ENCODE results near the gene VEZT.

Gene VEZT

DNA sequence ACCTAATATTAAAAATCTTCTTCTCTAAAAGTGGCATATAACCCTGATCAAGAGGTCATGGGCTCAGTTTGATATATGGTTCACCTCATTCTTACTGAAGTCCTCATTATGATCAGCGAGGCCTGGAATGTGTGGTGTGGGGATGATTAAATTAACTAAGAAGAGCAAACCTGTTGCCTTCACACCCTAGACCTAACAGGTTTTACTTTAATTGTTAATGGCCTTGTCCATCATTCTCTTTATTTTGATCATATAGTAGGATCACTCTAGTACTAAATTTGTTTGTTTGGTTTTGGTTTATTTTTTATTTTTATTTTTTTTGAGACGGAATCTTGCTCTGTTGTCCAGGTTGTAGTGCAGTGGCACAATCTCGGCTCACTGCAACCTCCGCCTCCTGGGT is 43.5 kb downstream of the VEZT start:
- no peak overlapping the region for H3K4me3 ChIP-seq (replicated peaks; ENCODE audit: low read depth, low read length)
- H3K27me3 ChIP-seq (replicated peaks; ENCODE audit: control insufficient read depth, insufficient read depth, low read length), result no peaks in the 10 kb centered on the region
- H3K36me3 ChIP-seq (ENCODE audit: control insufficient read depth, insufficient read depth, low read length), result peaks cover 10% of the 10 kb centered on the region
- no peak for DNase-seq (ENCODE audit: extremely low read depth, insufficient read length)
- TF ChIP-seq CTCF (IDR thresholded peaks at IDR 0.05; ENCODE audit: insufficient read depth, low read length, poor library complexity, severe bottlenecking), result no peak

DNA sequence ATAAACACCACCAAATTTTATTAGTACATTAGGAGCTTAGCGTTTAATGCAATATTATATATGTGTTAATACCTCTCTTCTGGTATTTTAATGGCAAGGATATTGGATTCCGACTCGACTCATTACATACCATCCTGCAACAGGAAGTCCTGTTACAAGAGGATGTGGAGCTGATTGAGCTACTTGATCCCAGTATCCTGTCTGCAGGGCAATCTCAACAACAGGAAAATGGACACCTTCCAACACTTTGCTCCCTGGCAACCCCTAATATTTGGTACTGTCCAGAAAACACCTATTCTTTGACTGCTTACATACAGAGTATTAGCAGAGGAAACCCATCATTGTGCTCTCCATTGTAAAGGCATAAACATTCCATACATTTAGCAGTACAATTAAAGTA is 45.2 kb downstream of the VEZT start:
- no peak for TF ChIP-seq CTCF (IDR thresholded peaks at IDR 0.05; ENCODE audit: insufficient read depth, low read length, poor library complexity, severe bottlenecking)
- H3K36me3 ChIP-seq (ENCODE audit: control insufficient read depth, insufficient read depth, low read length), result peaks cover 10% of the 10 kb centered on the region
- no peak for DNase-seq (ENCODE audit: extremely low read depth, insufficient read length)
- H3K4me3 ChIP-seq (replicated peaks; ENCODE audit: low read depth, low read length), result no peak overlapping the region
- H3K27me3 ChIP-seq (replicated peaks; ENCODE audit: control insufficient read depth, insufficient read depth, low read length), result no peaks in the 10 kb centered on the region

- TF ChIP-seq CTCF (IDR thresholded peaks at IDR 0.05; ENCODE audit: insufficient read depth, low read length, poor library complexity, severe bottlenecking), result no peak
- H3K4me3 ChIP-seq (replicated peaks; ENCODE audit: low read depth, low read length), result no peak overlapping the region
- H3K27me3 ChIP-seq (replicated peaks; ENCODE audit: control insufficient read depth, insufficient read depth, low read length), result no peaks in the 10 kb centered on the region
- peaks cover 8% of the 10 kb centered on the region for H3K36me3 ChIP-seq (ENCODE audit: control insufficient read depth, insufficient read depth, low read length)
- no peak for DNase-seq (ENCODE audit: extremely low read depth, insufficient read length)
These were observed 48.2 kb downstream of the VEZT start for GRCh38 chr12:95265765-95266164.

- Histone ChIP-seq H3K27me3 (replicated peaks; ENCODE audit: control insufficient read depth, insufficient read depth, low read length) (no peaks in the 10 kb centered on the region), H3K4me3 (replicated peaks; ENCODE audit: low read depth, low read length) (no peak overlapping the region), H3K36me3 (ENCODE audit: control insufficient read depth, insufficient read depth, low read length) (peaks cover 8% of the 10 kb centered on the region)
- no peak for TF ChIP-seq CTCF (IDR thresholded peaks at IDR 0.05; ENCODE audit: insufficient read depth, low read length, poor library complexity, severe bottlenecking)
- no peak for DNase-seq (ENCODE audit: extremely low read depth, insufficient read length)
These were observed 48.6 kb downstream of the VEZT start for GRCh38 chr12:95266254-95266653.

DNA sequence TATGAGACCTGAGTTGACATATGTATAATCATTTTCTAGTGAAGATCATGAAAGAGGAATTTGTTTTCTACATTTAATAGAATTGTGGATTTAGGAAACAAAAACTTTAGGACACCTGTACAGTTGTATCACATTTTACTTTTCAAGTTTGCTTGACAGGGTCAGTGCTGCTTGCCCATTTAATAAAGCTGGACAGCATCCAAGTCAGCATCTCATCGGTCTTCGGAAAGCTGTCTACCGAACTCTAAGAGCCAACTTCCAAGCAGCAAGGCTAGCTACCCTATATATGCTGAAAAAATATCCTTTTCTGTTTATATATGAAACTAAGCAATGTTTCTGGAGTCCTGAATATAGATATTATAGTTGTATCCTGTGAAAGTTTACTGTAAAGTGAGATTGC is 52.3 kb downstream of the VEZT start:
- no peak for TF ChIP-seq CTCF (IDR thresholded peaks at IDR 0.05; ENCODE audit: insufficient read depth, low read length, poor library complexity, severe bottlenecking)
- DNase-seq (ENCODE audit: extremely low read depth, insufficient read length), result no peak
- no peaks in the 10 kb centered on the region for H3K27me3 ChIP-seq (replicated peaks; ENCODE audit: control insufficient read depth, insufficient read depth, low read length)
- no peak overlapping the region for H3K4me3 ChIP-seq (replicated peaks; ENCODE audit: low read depth, low read length)
- peaks cover 14% of the 10 kb centered on the region for H3K36me3 ChIP-seq (ENCODE audit: control insufficient read depth, insufficient read depth, low read length)

DNA sequence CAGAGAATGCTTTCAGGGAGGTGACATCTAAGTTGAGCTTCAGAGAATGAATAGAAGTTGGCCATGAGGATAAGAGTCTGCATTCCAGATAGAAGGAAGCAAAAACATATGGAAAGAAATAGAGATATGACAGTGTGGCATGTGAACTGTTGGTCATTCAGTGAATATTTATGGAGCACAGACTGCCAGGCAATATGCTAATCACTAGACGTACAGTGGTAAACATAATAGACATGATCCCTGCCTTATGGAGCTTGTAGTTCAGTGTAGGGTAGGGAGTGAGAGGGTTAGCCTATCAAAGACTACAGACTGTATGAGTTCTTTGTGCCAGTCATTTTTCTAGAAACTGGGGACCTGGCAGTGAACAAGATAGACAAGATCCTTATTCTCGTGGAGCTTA is 53.9 kb downstream of the VEZT start:
- Histone ChIP-seq H3K4me3 (replicated peaks; ENCODE audit: low read depth, low read length) (no peak overlapping the region), H3K36me3 (ENCODE audit: control insufficient read depth, insufficient read depth, low read length) (peaks cover 11% of the 10 kb centered on the region), H3K27me3 (replicated peaks; ENCODE audit: control insufficient read depth, insufficient read depth, low read length) (no peaks in the 10 kb centered on the region)
- DNase-seq (ENCODE audit: extremely low read depth, insufficient read length), result no peak
- TF ChIP-seq CTCF (IDR thresholded peaks at IDR 0.05; ENCODE audit: insufficient read depth, low read length, poor library complexity, severe bottlenecking), result no peak

Data from GM06990 (cell line).